DMS153 treated with DMSO at 0.1 percent for 48 hours (cell line): ENCODE data around the gene CHSY1.
"Not testable (repeated sequence)": the region's sequence is repeated elsewhere in the genome, so short reads cannot be mapped to it uniquely, and the experiment has no call there.

ENCODE experiments used
- DNase-seq: peaks from one replicate; lab custom pipeline; 2025; ENCODE audit not compliant: unreplicated experiment; lab: John Stamatoyannopoulos, UW

The CHSY1 gene

DNA sequence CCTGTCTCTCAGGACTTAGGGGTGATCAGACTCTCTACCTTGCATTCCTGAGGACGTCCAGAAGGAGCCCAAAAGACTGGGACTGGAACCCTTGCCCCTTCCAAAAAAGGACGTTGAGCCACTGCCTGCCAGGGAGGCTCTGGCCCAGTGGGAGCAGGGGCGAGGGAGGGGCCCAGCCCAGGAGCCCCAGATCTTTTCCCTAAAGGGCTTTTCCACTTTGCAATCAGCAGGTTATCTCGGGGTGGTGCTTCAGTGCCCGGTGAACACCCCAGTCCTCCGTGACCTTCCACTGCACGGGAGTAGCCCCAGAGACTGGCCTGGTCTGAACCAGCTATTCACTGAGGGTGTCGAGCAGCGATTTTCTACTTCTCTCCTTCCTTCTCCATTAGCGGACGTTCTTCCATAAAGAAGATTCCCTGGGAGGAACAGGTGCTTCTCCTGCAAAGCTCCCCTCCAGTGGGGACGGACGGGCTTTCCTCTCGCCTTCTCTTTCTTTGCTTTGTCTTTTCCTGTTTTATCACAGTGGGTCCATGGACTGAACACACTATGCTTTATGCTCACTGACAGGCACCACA, 113.7 kb downstream of the CHSY1 start:
- no peak for DNase-seq

DNA sequence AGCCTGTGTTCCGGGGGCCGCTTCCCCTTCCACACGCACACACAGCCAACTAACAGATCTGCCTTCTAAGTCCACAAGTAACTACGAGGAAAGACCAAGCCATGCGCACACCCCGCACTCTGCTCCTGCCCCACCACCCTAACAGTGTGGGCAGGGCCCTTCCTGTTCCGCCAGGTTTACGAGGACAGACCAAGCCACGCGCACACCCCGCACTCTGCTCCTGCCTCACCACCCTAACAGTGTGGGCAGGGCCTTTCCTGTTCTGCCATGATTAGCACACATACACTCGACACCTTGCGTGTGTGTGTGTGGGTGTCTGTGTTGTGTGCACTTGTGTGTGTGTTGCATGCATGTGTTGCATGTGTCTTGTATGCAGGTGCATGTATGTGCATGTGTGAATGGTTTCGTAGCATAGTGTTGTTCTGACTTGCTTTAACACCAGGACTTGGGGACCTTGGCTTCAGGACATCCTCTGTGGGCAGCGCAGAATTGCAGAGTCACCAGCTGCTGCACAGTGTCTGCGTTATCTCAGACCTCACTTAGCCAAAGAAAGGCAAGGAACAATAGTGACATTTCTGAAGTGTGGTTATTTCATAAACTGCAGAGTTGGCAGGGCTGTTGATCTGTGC, 114.4 kb downstream of the CHSY1 start:
- DNase-seq: no peak

DNA sequence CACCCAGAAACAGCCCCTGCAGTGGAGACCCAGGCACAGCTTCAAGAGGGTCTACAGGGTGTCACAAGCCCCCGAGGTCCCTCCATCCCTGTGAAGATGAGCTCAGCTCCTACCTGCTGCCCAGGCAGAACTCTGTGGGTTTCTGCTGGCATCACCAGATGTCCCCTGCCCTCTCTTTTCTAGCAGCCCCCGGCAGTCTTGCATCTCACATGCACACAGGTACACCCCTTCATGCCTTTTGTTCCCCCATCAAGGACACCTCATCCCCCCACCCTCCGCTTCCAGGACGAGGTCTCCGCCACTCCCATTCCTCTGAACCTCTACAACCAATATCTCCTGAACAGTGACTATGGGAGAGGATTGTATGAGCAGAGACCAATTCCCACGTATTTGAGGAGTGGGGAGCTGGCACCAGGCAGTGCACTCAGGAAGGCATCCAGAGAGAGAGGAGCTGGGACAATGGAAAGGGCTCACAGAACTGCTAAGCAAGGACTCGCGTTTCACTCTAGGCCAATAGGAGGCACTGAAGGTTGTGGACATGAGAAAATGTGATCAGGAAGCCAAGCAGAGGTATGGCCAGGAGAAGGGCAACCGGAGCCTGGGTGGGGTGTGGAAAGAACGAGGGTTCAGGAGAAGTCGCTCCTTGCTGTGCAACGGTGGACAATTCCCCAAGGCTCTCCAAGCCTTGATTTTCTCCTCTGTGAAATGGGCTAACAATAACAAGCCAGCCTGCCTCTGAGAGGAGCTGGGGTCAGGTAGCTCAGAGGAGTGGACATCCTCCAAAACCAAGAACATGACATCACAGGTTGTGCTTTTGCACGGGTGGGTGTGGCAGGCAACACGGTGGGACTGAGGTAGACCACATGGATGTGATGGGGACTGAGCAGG, 115.2 kb downstream of the CHSY1 start:
- no peak for DNase-seq

DNA sequence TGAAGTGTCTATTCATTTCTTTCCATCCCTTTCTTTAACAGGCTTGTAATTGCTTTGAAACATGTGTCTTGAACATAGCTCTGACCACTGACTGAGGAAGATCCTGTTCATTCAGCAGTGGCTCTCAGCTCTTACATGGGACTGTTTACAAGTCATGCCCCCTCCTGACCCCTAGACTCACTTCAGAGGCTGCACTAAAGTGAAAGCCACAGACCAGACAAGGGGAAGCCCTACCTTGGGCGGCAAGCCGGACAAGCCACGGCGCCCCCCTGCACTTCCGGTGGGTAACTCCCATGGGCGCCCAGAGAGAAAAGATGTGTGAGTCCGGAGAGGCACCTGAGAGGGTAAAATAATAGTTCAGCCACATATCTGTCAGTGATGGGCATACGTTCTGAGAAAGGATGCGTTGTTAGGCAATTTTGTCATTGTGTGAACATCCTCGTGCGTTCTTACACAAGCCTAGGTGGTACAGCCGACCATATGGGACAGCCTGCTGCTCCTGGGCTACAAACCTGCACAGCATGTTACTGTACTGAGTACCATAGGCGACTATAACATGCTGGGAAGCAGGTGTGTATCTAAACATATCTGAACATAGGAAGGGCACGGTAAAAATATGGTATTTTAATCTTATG, 116.2 kb downstream of the CHSY1 start:
- no peak for DNase-seq

DNA sequence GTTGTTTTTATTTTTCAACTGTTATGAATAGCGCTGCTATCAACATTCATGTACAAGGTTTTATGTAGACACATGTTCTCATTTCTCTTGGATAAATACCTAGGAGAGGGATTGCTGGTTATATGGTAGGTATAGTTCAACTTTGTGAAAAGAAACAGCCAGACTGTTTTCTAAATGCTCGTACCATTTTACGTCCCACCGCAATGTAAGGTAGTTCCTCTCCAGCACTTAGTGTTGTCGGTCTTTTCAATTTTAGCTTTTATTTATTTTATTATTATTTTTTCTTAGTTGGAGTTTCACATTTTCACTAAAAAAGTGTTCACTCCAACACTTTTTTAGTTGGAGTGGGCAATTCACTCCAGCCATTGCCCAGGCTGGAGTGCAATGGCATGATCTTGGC, 117.1 kb downstream of the CHSY1 start:
- DNase-seq: no peak

DNA sequence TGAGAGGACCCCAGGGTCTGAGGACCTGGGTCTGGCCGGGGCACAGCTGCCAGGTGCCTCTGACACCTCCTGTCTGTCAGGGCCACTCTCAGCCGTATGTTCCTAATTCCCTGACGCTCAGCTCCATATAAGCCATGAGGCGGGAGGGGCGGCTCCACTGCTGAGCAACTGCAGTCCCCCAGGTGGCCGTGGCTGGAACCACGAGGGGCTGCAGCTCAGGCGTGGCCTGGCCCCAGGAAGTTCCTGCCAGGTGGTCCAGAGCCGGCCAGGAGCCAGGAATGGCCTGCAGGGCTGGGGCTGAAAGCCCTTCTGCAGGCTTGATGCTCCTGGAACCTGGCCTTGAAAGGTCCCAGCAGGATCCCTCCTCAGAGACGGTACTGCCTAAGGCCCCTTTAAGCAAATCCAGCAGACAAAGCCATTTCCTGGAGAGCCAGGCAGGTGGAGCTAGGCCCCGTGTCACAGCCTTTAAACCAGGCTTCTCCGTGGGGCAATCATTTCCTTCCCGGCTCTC, 118.0 kb downstream of the CHSY1 start:
- no peak for DNase-seq

DNA sequence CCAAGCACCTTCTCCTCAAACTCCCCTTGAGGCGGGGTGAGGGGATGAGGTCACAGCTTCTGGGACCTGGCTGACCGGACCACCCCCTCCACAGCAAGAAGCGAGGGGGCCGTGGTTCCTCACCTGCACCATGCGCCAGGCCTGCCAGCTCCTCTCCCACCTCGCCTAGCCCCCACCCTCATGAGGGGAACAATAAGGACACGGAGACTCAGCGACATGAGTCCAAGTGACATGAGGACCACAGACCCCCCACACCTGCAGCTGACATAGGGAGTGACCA, 118.7 kb downstream of the CHSY1 start:
- no peak for DNase-seq

DNA sequence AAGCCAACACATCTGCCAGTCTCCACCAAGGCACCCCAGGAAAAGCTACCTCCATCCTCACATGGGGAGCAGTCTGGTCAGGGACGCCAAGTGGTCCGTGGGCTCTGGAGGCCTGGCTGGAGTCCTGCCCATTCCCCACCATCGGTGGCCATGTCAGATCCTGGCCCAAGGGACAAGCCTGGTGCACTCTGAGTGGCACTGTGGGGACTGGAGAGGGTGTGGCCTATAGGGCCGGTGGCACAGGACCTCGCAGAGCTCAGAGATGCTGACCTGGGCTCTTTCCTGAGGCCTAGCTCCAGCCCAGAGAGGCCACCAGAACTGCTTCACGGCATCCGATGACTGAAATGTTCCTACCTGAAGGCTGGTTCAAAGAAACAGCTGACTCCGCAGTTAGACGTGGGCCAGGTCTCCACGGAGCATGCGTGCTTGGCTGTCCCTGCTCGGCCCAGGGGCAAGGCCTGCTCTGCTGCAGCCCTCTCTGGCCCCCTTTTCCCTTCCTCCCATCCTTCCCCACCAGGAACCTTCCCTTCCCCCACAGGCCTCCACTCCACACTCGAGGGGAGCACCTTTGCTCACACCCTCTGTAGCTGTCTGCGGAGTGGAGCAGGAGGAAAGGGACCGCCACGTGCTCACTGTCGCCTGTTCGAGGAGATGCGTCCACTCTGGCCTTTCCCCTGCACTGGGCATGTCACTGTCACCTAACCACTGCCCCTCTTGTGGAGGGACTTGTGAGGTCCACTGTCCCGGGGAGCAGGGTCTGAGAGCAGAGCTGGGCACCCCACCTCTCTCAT, 119.3 kb downstream of the CHSY1 start:
- DNase-seq: no peak

DNA sequence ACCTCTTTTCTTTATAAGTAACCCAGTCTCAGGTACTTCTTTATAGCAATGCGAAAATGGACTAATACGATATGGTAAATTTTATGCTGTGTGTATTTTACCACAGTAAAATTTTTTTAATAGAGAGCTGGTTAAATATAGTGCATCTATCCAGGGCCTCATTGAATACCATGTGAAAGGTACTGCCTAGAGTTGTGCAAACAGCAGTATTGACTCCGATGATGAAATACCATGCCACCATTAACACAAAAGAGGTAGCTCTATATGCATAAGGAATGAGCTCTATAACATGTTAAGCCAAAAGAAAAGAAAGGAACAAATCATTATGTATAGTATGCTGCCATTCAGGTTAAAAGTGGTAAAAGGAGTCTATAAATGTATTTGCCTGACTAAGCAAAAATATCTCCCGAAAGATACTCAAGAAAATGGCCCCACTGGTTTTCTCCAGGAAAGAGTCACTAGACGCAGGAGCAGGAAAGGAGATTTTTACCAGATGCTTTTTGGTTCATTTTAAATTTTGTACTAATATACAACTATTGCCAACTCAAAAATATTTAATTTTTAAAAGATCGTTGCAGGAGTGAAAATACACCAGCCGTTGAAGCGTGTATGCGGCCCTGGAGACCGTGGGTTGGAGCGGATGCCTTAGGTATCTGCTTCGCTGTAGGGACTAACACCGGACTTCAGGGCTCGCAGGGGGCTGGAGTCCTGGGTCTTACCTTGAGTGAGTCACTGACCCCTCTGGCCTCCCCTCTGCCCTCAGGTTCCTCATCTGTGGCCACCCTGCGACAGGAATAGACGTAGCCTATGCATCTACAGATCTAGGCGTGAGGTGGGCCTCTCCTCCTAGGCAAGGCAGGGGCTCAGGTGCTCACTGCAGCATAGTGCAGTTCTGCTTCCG, 120.1 kb downstream of the CHSY1 start:
- no peak for DNase-seq

DNA sequence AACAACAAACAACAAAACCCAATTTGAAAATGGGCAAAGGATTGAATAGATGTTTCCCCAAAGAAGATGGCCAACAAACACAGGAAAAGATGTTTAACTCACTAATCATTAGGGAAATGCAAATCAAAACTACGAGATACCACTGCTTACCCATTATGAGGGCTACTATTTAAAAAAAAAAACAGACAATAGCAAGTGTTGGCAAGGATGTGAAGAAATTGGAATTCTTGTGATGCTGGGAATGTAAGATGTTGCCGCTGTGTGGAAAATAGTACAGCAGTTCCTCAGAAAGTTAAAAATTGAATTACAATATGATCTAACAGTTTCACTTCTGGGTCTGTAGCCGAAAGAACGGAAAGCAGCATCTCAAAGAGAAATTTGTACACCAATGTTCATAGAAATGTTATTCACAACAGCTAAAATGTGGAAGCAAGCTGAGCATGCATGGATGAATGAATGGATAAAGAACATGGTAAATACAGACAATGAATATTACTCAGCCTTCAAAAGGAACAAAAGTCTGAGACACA, 121.9 kb downstream of the CHSY1 start:
- no peak for DNase-seq

DNA sequence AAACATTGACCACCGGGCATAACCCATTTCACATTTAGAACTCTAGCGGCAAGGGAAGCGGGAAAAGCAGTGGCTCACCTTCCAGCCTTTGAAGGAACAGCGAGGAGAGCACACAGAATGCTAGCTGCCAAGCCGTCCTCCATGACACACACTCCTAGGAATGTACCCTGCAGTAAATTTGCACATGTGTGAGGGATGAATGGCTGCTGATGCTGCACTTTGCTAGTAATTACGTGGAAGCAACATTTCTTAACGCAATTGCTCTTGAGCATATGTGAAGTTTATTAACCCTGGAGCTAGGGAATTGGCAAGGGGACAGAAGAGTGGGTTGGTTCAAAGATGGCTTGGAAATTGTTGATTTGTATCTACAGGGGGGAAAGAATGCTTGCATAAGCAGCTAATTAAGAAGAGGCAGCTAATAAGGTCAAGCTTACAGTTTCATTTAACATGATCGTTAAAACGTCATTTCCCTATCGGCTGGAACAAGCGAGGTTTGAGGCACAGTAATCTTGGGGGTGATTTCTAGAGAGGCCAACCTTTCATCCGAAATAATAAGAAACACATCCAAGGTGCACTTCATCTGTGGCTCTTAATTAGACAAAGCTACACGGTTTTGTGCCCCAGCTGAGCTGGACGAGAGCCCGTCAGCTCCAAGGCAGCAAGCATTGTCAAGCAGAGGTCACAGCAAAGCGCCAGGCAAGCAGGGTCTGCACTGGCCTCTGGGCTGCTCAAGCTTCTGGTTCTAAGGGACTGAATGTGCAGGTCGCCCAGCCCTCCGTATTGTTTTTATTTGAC, 123.4 kb downstream of the CHSY1 start:
- no peak for DNase-seq

DNA sequence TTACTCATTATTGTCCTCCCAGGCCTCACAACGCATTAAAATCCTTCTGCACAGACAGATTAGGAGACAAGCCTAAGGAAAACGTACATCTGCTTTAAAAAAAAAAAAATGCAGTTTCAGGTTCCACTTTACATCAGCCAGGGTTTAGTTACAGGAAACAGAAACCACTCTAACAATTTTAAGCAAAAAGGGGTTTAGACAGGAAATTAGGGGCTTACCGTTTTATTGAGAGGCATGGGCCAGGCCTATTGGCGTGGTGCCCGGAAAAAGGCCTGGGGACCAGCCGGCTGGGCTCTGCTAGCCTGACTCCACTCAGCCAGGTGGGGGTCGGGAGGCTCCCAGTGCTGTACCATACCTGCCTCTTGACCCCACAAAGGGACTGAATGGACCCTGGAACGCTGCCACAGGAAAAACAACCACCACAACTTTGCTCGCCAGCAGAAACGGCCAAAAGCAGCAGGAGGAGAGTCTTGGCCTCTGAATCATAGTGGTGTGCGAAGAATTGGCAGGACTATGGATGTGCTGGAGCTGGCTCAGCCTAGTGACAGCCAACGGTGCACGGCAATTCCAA, 124.3 kb downstream of the CHSY1 start:
- no peak for DNase-seq

DNA sequence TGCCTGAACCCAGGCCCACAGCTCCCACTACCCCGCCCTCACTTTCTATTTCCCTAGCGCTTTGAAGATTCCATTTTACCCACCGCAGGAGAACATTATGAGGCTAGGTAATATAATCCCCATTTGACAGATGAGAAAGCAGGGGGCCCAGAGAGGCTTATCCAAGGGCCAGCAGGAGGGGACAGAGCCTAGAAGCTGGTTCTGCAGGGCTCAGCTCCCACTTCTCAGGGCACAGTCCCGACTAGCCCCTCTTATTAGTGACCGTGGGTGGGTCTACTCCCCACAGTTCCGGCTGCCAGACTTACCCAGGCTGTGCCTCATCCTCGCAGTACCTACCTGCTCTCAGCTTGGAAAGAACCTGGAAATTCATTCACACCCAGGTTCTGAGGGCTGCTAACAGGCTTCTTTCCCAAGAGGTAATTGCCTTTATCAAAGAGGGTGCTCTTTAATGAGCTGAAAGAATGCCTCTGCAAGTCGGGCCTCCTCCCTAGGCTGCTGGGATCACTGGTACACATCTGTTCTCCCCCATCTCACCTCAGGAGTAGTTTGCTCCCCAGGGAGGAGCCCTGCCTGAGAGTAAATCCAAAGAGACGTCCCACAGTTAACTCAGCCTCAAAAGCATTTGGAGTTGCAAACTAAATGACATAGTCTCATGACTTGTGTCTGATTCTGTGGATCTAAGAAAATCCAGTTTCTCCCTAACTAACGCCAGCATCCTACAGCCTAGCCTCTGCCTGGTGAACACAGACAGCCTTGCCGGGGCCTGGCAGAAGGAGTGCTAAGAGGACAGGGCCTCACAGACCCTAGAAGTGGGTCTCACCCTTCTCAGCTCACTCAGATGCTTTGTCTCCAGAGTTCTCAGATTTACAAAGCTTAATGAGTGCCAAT, 125.0 kb downstream of the CHSY1 start:
- no peak for DNase-seq

DNA sequence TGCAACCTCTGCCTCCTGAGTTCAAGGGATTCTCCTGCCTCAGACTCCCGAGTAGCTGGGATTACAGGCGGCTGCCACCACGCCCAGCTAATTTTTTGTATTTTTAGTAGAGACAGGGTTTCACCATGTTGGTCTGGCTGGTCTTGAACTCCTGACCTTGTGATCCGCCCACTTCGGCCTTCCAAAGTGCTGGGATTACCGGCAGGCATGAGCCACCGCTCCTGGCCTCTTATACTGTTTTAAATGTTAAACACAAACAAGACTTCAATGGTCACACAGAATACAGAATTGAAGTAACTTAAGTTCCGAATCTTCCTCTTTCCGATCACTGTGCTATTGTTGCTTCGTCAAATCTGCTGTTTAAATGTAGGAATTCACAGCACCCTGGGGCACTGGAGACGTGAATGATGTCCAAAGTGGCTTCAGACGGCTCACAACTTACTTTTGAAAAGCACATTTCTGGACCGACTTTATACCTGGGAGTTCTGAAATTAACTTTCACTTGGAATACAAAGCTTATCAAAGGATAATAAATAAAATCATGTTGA, 125.9 kb downstream of the CHSY1 start:
- not testable (repeated sequence) for DNase-seq
